NOMO-1 (cell line): ENCODE measurements around the gene FCHSD2.

Experiments
- DNase-seq, 2 experiments: peaks; one replicate each; lab custom pipeline; 2025; ENCODE audit not compliant: unreplicated experiment in 2 of 2; lab: John Stamatoyannopoulos, UW

The FCHSD2 gene

GRCh38 chr11:73172992-73173656, 31.0 kb upstream of the FCHSD2 start:
- DNase-seq: no peak

GRCh38 chr11:73171436-73172161, 29.5 kb upstream of the FCHSD2 start:
- DNase-seq: no peak

GRCh38 chr11:73170140-73170539, 28.0 kb upstream of the FCHSD2 start:
- DNase-seq: no peak

- no peak for DNase-seq
Observed at GRCh38 chr11:73168925-73169579, 26.9 kb upstream of the FCHSD2 start.

GRCh38 chr11:73167363-73167954, 25.3 kb upstream of the FCHSD2 start:
- no peak for DNase-seq

GRCh38 chr11:73164803-73165540, 22.9 kb upstream of the FCHSD2 start:
- peak in 1 of 2 experiments; percentile 13 for DNase-seq

- no peak for DNase-seq
Observed at GRCh38 chr11:73163638-73164174, 21.6 kb upstream of the FCHSD2 start.

GRCh38 chr11:73162196-73162740, 20.1 kb upstream of the FCHSD2 start:
- peak in 1 of 2 experiments; percentile 24 for DNase-seq

- DNase-seq: no peak
Observed at GRCh38 chr11:73160005-73160760, 18.1 kb upstream of the FCHSD2 start.

GRCh38 chr11:73159297-73159696, 17.2 kb upstream of the FCHSD2 start:
- DNase-seq: no peak

GRCh38 chr11:73158356-73159051, 16.4 kb upstream of the FCHSD2 start:
- no peak for DNase-seq

- DNase-seq: peak; percentile 40 to 53
Observed at GRCh38 chr11:73157101-73158010, 15.2 kb upstream of the FCHSD2 start.

GRCh38 chr11:73156686-73157085, 14.6 kb upstream of the FCHSD2 start:
- no peak for DNase-seq

- no peak for DNase-seq
Observed at GRCh38 chr11:73156114-73156513, 14.0 kb upstream of the FCHSD2 start.

- DNase-seq: no peak
Observed at GRCh38 chr11:73155102-73155501, 13.0 kb upstream of the FCHSD2 start.

- DNase-seq: peak; percentile 82 to 97
Observed at GRCh38 chr11:73154178-73154577, 12.1 kb upstream of the FCHSD2 start.

- peak; percentile 47 to 52 for DNase-seq
Observed at GRCh38 chr11:73152861-73153483, 10.9 kb upstream of the FCHSD2 start.
